Fibroblast of lung (primary cell): ENCODE measurements around the gene PSMD1.

ENCODE experiments used
- EZH2 ChIP-seq: IDR thresholded peaks from 2 replicates; pipeline ENCODE4 v1.5.1; 2012; ENCODE audit warnings: low read length, control low read depth, mild to moderate bottlenecking; ENCODE audit errors: missing control alignments
- TF ChIP-seq, protein P1 (sequence below), 2 donors: IDR thresholded peaks in 1 of 2; conservative IDR thresholded peaks in 1 of 2; 1 replicate in 1 of 2; 2 replicates in 1 of 2; pipeline ENCODE4 v1.5.1; 2011 to 2012; ENCODE audit warnings: low read length in 2 of 2, control low read depth in 1 of 2, inconsistent platforms in 1 of 2, low read depth in 1 of 2, mild to moderate bottlenecking in 1 of 2

- TF ChIP-seq, protein P1, sequence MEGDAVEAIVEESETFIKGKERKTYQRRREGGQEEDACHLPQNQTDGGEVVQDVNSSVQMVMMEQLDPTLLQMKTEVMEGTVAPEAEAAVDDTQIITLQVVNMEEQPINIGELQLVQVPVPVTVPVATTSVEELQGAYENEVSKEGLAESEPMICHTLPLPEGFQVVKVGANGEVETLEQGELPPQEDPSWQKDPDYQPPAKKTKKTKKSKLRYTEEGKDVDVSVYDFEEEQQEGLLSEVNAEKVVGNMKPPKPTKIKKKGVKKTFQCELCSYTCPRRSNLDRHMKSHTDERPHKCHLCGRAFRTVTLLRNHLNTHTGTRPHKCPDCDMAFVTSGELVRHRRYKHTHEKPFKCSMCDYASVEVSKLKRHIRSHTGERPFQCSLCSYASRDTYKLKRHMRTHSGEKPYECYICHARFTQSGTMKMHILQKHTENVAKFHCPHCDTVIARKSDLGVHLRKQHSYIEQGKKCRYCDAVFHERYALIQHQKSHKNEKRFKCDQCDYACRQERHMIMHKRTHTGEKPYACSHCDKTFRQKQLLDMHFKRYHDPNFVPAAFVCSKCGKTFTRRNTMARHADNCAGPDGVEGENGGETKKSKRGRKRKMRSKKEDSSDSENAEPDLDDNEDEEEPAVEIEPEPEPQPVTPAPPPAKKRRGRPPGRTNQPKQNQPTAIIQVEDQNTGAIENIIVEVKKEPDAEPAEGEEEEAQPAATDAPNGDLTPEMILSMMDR (conservative IDR thresholded peaks at IDR 0.05 in 1 of 2, IDR thresholded peaks at IDR 0.05 in 1 of 2; ENCODE audit: low read depth in 1 of 2, low read length in 2 of 2), result no peak
- no peak for TF ChIP-seq EZH2
Observed at GRCh38 chr2:231117922-231118613, 61.4 kb downstream of the PSMD1 start.
